Esophagus squamous epithelium (tissue), 4 donors: Measurements from ENCODE around the gene NPIPA1.
"Not testable (repeated sequence)": the region's sequence is repeated elsewhere in the genome, so short reads cannot be mapped to it uniquely, and the experiment has no call there.

Experiments used
- POLR2A ChIP-seq, 4 donors: fragments of 450-650 bp; IDR thresholded peaks; one replicate each; pipeline ENCODE4 v1.6.1; 2017; ENCODE audit warnings: antibody characterized with exemption in 4 of 4, mild to moderate bottlenecking in 4 of 4, moderate library complexity in 3 of 4
- TF ChIP-seq, protein P1 (sequence below), 6 experiments: fragments of 450-650 bp in 4 of 6; fragments of 200-600 bp in 2 of 6; sonication (generic) in 2 of 6; IDR thresholded peaks; one replicate each; pipeline ENCODE4 v1.5.1; 2016 to 2019; ENCODE audit warnings: antibody characterized with exemption in 6 of 6, mild to moderate bottlenecking in 4 of 6, moderate library complexity in 4 of 6

DNA sequence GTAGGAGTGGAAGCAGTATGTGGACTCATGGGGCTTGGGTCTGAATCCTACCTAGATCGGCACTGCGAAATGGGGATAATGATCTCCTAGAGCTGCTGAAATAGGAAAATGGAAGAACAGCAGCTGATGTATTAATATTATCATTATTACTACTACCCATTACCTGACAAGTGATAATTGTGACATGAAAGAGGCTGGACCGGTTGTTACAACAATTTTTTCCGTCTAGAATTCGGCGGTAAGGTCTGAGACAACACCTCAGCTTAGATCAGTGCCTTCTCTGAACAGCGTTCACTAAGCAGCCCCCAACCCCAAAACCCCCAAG is 37.0 kb downstream of the NPIPA1 start:
- TF ChIP-seq, protein P1, sequence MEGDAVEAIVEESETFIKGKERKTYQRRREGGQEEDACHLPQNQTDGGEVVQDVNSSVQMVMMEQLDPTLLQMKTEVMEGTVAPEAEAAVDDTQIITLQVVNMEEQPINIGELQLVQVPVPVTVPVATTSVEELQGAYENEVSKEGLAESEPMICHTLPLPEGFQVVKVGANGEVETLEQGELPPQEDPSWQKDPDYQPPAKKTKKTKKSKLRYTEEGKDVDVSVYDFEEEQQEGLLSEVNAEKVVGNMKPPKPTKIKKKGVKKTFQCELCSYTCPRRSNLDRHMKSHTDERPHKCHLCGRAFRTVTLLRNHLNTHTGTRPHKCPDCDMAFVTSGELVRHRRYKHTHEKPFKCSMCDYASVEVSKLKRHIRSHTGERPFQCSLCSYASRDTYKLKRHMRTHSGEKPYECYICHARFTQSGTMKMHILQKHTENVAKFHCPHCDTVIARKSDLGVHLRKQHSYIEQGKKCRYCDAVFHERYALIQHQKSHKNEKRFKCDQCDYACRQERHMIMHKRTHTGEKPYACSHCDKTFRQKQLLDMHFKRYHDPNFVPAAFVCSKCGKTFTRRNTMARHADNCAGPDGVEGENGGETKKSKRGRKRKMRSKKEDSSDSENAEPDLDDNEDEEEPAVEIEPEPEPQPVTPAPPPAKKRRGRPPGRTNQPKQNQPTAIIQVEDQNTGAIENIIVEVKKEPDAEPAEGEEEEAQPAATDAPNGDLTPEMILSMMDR (IDR thresholded peaks at IDR 0.05) = not testable (repeated sequence)
- TF ChIP-seq POLR2A (IDR thresholded peaks at IDR 0.05) = not testable (repeated sequence)
